ENCODE data around the gene KRTAP5-3.
"Not testable (repeated sequence)": the region's sequence is repeated elsewhere in the genome, so short reads cannot be mapped to it uniquely, and the experiment has no call there.

Gene KRTAP5-3

GRCh38 chr11:1581976-1582375 lies 26.3 kb downstream of the KRTAP5-3 start:
- no peak for DNase-seq (ENCODE audit: low read depth)

DNA sequence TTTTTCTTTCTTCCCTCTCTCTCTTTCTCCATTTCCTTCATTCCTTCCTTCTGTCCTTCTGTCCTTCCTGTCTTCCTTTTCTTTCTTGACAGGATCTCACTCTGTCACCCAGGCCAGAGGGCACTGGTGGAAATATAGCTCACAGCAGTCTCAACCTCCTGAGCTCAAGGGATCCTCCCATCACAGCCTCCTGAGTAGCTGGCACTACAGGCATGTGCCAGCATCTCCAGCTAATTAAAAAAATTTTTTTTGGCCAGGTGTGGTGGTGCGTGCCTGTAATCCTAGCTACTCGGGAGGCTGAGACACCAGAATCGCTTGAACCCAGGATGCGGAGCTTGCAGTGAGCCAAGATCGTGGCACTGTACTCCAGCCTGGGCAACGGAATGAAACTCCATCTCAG lies 31.4 kb downstream of the KRTAP5-3 start:
- DNase-seq (ENCODE audit: low read depth) = no peak

DNA sequence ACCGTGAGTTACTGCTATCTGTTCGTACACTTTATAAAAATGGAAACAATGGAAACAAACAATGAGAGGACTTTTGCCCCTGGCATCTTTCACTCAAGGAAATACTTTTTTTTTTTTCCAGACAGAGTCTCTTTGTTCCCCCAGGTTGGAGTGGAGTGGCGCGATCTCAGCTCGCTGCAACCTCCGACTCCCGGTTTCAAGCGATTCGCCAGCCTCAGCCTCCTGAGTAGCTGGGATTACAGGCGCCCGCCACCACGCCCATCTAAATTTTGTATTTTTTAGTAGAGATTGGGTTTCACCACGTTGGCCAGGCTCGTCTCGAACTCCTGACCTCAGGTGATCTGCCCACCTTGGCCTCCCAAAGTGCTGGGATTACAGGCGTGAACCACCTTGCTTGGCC lies 32.5 kb downstream of the KRTAP5-3 start:
- not testable (repeated sequence) for DNase-seq (ENCODE audit: low read depth)

DNA sequence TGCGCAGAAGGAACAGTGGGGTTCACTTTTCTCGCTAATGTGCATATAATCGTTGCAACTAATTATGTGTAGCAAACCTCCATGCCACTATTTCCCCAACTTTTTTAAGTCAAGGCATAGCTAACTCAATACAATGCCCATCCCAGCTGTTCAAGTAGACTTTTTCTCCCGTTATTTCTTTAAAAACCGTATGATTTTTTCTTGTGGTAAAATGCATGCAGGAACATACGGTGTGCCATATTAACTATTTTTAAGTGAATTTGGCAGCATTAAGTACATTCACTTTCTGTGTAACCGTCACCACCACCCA lies 33.4 kb downstream of the KRTAP5-3 start:
- DNase-seq (ENCODE audit: low read depth) = no peak

GRCh38 chr11:1574238-1574932 lies 33.9 kb downstream of the KRTAP5-3 start:
- no peak for DNase-seq (ENCODE audit: low read depth)

DNA sequence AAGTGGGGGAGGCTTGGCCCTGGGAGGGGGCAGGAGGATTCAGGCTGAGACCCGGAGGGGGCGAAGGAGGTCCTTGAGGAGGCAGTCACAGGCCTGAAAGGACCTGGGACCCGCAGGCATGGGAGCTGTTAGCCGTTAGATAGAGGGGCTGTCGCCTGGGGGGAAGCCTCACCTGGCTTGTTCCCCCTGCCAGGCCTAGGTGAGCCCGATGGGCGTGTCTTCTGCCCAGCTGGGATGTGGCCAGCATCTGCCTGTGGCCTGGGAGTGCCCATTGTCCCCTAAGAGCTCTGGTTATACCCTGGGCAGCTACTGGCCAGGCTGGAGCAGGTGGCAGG lies 34.4 kb downstream of the KRTAP5-3 start:
- DNase-seq (ENCODE audit: low read depth) = no peak

- no peak for DNase-seq (ENCODE audit: low read depth)
Observed at GRCh38 chr11:1573077-1573902, 35.0 kb downstream of the KRTAP5-3 start.

DNA sequence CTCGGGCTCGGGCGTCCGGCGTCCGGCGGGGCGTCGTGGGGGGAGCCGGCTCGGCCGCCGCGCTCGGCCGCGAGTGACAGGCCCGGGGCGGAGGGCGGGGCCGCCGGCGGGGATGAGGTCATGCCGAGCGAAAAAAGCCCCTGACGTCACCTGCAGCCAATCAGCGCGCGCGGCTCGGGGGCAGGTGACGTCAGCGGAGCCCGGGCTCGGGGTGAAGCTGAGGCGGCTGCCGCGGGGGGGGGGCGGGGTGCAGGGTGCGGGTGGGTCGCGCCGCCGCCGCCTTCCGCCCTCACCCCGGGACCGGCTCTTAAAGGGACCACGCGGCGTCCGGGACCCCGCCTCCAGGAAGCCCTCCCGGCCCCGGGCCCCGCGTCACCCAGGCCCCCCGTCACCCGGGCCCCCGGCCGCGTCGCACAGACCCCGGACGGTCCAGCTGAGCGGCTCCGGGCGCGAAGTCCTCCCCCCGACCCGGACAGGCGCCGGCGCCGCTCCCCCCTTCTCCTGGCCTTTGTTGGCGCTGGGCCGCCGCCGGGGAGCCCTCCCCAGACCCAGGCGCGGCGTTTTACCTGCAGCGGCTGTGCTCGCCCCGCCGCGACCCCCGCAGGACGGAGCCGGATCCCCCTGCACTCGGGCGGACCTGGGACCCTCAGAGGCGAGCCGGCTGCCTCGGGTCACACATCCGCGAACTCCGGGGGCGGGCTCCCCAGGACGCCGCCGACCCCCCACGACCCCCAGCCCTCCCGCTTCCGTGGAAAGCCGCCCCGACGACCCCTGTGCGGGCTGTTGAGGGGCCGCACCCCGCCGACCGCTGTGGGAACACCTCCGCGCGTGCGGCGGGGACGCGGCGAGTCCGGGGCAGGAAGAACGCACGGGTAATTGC lies 35.8 kb downstream of the KRTAP5-3 start, which contains the start of gene DUSP8:
Gene DUSP8, minus strand, starts transcription at position 75 of the 880 bp plus-strand sequence. CDS start 6,445 bp downstream, outside the sequence.
- DNase-seq (ENCODE audit: low read depth) = peak; percentile 20

DNA sequence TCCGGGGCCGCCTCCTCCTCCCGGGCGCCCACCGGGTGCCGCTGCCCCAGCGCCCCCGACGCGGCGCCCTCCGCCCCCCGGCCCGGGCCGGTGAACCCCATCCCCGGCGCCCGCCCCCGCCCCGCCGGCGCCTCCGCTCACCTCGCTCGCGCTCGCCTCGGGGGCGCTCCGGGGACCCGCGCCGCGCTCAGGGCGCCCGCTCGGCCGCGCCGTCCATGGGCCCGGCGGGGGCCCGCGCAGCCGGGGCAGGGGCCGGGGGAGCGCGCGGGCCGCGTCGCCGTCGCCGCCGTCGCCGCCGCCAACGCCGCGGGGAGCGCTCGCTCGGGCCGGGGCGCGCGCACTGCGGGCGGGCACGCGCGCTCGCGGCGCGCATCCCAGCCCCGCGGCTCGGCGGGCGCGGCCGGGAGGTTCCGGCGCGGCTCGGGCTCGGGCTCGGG lies 36.5 kb downstream of the KRTAP5-3 start:
- no peak for DNase-seq (ENCODE audit: low read depth)

- no peak for DNase-seq (ENCODE audit: low read depth)
Observed at GRCh38 chr11:1570896-1571759, 37.1 kb downstream of the KRTAP5-3 start.

GRCh38 chr11:1570531-1570895 lies 37.8 kb downstream of the KRTAP5-3 start:
- DNase-seq (ENCODE audit: low read depth) = no peak

GRCh38 chr11:1570001-1570453 lies 38.2 kb downstream of the KRTAP5-3 start:
- no peak for DNase-seq (ENCODE audit: low read depth)

DNA sequence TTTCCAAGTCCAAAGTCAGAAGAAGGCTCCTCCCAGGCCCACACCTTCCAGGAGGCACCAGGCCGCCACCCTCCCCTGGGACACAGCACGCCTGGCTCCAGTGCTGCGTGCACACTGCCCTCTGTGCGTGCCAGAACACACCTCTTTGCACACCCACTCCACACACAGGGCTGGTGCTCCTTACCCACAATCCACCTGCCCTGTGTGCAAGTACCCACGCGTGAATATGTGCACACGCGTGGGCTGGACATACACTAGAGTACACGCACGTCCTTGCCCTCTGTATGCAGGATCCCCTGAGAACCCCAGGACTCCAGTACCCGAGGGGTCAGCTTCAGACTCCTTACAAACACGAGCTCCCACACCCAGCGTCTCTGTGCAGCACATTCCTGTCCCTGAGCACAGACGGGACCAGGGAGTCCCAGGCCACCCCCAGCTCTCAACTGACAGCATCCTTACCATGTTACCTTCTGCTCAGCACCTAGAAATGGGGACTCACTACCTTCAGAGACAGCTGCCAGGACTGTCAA lies 38.9 kb downstream of the KRTAP5-3 start:
- DNase-seq (ENCODE audit: low read depth) = no peak

DNA sequence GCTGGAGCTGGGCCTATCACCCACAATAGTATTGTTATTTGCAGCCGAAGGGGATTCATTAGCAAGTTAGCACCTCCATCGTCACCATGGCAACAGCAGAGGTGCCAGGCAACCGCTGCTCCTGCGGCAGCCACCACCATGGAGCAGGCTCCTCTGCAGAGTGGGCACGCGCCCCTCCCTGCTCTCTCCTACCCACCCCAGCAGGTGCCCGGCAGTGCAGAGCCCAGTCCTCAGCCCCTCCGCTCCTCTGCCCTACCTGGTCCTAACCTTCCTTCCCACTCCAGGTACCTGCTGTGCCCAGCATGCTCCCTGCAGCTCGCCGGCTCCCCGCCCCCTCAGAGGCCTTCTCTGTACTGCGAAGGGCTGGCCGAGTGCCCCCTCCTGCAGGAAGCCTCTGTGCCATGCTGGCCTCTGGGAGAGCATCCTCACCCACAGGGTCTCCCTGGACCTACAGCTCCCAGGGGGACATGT lies 39.8 kb downstream of the KRTAP5-3 start:
- DNase-seq (ENCODE audit: low read depth) = no peak

DNA sequence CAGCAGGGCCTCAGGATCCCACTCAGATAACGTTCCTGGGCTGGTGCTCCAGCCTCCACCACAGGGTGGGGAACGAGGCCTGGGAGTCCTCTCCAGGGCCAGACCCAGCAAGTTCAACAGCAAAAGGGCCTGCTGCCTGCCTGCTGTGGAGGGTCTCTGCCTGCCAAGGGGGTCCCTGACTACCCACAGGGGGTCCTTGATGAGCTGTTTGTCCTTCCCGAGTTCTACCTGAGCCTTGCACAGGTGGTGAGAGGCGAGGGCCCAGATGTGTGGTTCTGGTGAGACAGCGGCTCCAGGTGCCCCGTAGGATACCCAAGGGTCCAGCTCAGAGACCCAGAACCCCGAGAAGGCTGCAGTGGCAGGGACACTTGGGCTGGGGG lies 40.6 kb downstream of the KRTAP5-3 start:
- no peak for DNase-seq (ENCODE audit: low read depth)

- no peak for DNase-seq (ENCODE audit: low read depth)
Observed at GRCh38 chr11:1567052-1567720, 41.1 kb downstream of the KRTAP5-3 start.

GRCh38 chr11:1566381-1567051 lies 41.7 kb downstream of the KRTAP5-3 start:
- DNase-seq (ENCODE audit: low read depth) = no peak

- DNase-seq (ENCODE audit: low read depth) = no peak
Observed at GRCh38 chr11:1565904-1566247, 42.4 kb downstream of the KRTAP5-3 start.

DNA sequence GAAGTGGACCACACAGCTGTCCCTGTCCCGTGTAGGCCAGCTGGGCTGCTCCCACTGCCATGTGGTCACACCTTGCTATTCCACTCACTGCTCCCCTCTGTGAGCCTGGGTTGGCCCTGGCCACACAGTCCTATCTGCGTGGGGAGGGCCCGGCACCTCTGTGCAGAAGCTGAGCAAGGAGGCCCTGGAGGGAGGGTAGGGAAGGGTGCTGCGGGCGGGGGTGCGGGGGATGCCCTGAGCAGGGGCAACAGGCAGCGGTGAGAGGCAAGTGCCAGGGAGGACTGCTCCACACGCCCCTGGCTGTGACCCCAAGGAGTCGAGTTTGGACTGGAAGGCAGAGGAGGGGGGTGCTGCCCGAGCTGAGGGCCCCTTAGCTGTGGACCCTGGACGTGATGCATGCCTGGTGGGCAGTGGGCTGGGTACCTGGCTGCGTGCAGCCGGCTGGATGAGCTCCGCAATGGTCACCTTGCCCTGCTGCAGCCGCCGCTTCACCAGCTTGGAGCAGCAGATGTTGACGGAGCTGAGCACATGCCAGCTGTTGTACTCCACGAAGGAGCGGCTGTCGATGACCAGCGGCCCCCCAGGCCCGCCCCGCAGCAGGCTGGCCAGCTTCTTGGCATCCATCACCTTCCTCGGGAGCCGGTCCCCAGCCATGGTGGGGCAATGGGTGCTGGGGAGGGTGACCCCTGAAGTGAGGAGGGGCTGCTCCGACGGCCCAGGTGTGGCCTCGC lies 42.9 kb downstream of the KRTAP5-3 start:
- no peak for DNase-seq (ENCODE audit: low read depth)
